ENCODE measurements around the gene DEXI. TPM values are rescaled to one million over a fixed set of nuclear protein-coding genes. Genes with fewer than 3 reads are reported as not detected.
A peak's percentile ranks its signal among the peaks of the same experiment; 100 is the strongest.

Gene DEXI
- total and polyA plus RNA-seq, 2 of the 13 experiments (the other 11 are each of a cell fraction or from before 2014, with no cell fraction given) = 51.5 to 70.4 TPM

- TF ChIP-seq ZNF609 (CRISPR knock-in tag; IDR thresholded peaks at IDR 0.05; ENCODE audit: borderline replicate concordance) (peak; percentile 7; the same call in 1 of the 2 replicates), ZNF589 (CRISPR knock-in tag; conservative IDR thresholded peaks at IDR 0.05) (no peak), SMYD3 (CRISPR knock-in tag; IDR thresholded peaks at IDR 0.05) (peak; percentile 41; the same call in 1 of the 2 replicates), PRDM15 (CRISPR knock-in tag; IDR thresholded peaks at IDR 0.05) (peak; percentile 19; the same call in 1 of the 2 replicates), ZNF510 (CRISPR knock-in tag; IDR thresholded peaks at IDR 0.05; ENCODE audit: low read depth) (peak; percentile 50; the same call in 1 of the 2 replicates), RFXAP (CRISPR knock-in tag; IDR thresholded peaks at IDR 0.05; ENCODE audit: borderline replicate concordance) (no peak), CHCHD3 (CRISPR knock-in tag; IDR thresholded peaks at IDR 0.05) (0 out of 2 replicates have a peak, but pooled peaks have one; percentile 13), DPF2 (CRISPR knock-in tag; IDR thresholded peaks at IDR 0.05; ENCODE audit: borderline replicate concordance, low read depth) (0 out of 2 replicates have a peak, but pooled peaks have one; percentile 15), POLR2AphosphoS2 (IDR thresholded peaks at IDR 0.05; ENCODE audit: low read depth, low read length) (no peak), ZMAT5 (CRISPR knock-in tag; IDR thresholded peaks at IDR 0.05; ENCODE audit: borderline replicate concordance, low read depth) (no peak)
- TF ChIP-seq, protein P1, sequence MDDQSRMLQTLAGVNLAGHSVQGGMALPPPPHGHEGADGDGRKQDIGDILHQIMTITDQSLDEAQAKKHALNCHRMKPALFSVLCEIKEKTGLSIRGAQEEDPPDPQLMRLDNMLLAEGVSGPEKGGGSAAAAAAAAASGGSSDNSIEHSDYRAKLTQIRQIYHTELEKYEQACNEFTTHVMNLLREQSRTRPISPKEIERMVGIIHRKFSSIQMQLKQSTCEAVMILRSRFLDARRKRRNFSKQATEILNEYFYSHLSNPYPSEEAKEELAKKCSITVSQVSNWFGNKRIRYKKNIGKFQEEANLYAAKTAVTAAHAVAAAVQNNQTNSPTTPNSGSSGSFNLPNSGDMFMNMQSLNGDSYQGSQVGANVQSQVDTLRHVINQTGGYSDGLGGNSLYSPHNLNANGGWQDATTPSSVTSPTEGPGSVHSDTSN (CRISPR knock-in tag; IDR thresholded peaks at IDR 0.05; ENCODE audit: borderline replicate concordance) = no peak
Measured at GRCh38 chr16:10923146-10923649, 19.1 kb downstream of the DEXI start (continued).
